Body of pancreas (tissue), 4 donors: ENCODE data around the gene ALPL.

ENCODE experiments used
- CTCF ChIP-seq, 7 experiments: fragments of 450-650 bp in 4 of 7; fragments of 200-600 bp in 3 of 7; sonication (generic) in 3 of 7; IDR thresholded peaks; one replicate each; pipeline ENCODE4 v1.5.1; 2016 to 2019; ENCODE audit warnings: antibody characterized with exemption in 7 of 7
- POLR2A ChIP-seq, 3 donors: fragments of 450-650 bp; IDR thresholded peaks; one replicate each; pipeline ENCODE4 v1.6.1; 2016; ENCODE audit warnings: antibody characterized with exemption in 3 of 3, mild to moderate bottlenecking in 2 of 3

GRCh38 chr1:21573475-21573874 is 64.3 kb downstream of the ALPL start:
- TF ChIP-seq CTCF (IDR thresholded peaks at IDR 0.05) (no peak), POLR2A (IDR thresholded peaks at IDR 0.05) (no peak)
